ENCODE results near the gene TEX22.

DNA sequence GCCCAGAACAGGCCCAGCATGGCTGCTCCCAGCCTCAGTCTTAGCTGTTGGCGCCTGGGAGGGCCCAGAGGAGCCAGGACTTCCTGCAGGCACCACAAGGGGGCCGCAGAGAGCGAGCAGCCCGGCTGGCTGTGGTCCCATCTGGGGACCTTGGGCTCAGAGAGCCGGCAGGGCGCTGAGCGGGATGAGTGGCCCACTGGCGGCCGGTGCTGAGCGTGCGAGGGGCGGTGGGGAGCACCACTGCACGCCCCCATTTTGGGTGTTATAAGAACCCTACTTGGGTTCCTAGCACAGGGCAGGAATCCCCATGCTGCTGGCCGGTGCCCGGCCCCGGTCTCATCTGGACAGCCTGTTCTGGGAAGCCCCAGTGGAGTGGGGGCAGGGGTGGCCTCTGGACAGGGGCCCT, 50.4 kb downstream of the TEX22 start:
- no peak for TF ChIP-seq EP300 (IDR thresholded peaks at IDR 0.05; ENCODE audit: borderline replicate concordance)
- TF ChIP-seq, protein P1, sequence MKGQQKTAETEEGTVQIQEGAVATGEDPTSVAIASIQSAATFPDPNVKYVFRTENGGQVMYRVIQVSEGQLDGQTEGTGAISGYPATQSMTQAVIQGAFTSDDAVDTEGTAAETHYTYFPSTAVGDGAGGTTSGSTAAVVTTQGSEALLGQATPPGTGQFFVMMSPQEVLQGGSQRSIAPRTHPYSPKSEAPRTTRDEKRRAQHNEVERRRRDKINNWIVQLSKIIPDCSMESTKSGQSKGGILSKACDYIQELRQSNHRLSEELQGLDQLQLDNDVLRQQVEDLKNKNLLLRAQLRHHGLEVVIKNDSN (IDR thresholded peaks at IDR 0.05), result no peak
